Suprapubic skin (tissue), 4 donors: ENCODE measurements around the gene ANKRD39. TPM values are rescaled to one million over a fixed set of nuclear protein-coding genes. Genes with fewer than 3 reads are reported as not detected.

Experiments
- DNase-seq, 2 donors: peaks; one replicate each; pipeline ENCODE4 v3.0.0-alpha.2; 2019; ENCODE audit warnings: low spot score in 2 of 2
- H3K27ac ChIP-seq: fragments of 200-600 bp; sonication (generic); one replicate; pipeline ENCODE4 v1.5.1; 2019
- H3K27me3 ChIP-seq: fragments of 200-600 bp; sonication (generic); one replicate; pipeline ENCODE4 v1.5.1; 2019
- H3K36me3 ChIP-seq: fragments of 200-600 bp; sonication (generic); one replicate; pipeline ENCODE4 v1.5.1; 2019
- H3K4me1 ChIP-seq: fragments of 200-600 bp; sonication (generic); one replicate; pipeline ENCODE4 v1.5.1; 2019
- H3K4me3 ChIP-seq: fragments of 200-600 bp; sonication (generic); one replicate; pipeline ENCODE4 v1.5.1; 2019; ENCODE audit warnings: mild to moderate bottlenecking
- H3K9me3 ChIP-seq: fragments of 200-600 bp; sonication (generic); one replicate; pipeline ENCODE4 v1.5.1; 2019
- EP300 ChIP-seq: sonication (generic); formaldehyde crosslinking; IDR thresholded peaks from one replicate; pipeline ENCODE4 v1.6.1; 2017; ENCODE audit warnings: antibody characterized with exemption
- POLR2A ChIP-seq, 2 donors: fragments of 450-650 bp; IDR thresholded peaks; one replicate each; pipeline ENCODE4 v1.6.1; 2017; ENCODE audit warnings: antibody characterized with exemption in 2 of 2, mild to moderate bottlenecking in 2 of 2, moderate library complexity in 2 of 2
- POLR2AphosphoS5 ChIP-seq, 3 donors: sonication (generic); formaldehyde crosslinking; IDR thresholded peaks; one replicate each; pipeline ENCODE4 v1.6.1; 2017; ENCODE audit warnings: antibody characterized with exemption in 3 of 3
- WGBS: methylation state at CpG from one replicate; pipeline ENCODE4 v1.1.5; 2018; 5-methylcytosine and 5-hydroxymethylcytosine counted together
- total RNA-seq, 4 donors: library from RNA; depleted of rRNA; stranded (reverse); fragments of >200 nt; gene quantifications; one replicate each; pipeline ENCODE4 v1.1.0, GENCODE V29; 2016
- TF ChIP-seq, protein P1 (sequence below), 2 donors: fragments of 200-600 bp in 1 of 2; fragments of 450-650 bp in 1 of 2; sonication (generic) in 1 of 2; IDR thresholded peaks; one replicate each; pipeline ENCODE4 v1.5.1; 2016 to 2019; ENCODE audit warnings: antibody characterized with exemption in 2 of 2, mild to moderate bottlenecking in 1 of 2, moderate library complexity in 1 of 2

The ANKRD39 gene
- total RNA-seq, 4 donors from 2014 or later = 16.1 to 22.1 (median 20.6) TPM

DNA sequence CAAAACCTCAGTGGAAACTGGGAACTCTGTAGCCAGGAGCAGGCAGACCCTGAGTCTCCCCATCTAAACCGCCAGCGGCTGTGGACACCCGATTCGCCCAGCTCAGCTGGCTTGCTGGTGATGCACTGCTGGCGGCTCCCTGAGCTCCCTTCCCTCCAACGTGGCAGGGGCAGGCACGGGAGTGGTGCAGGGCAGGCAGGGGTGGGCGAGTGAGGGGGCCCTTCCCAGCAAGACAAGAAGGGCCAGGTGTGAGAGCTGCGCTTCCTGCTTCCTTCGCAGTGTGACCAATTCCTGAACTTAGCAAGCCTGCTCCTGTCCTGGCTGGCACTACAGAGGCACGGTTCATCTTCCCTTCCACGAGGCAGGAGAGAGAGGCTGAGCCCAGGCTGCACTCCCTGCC lies 24.4 kb upstream of the ANKRD39 start:
- Histone ChIP-seq H3K4me3 (no peak overlapping the region), H3K27me3 (no peaks in the 10 kb centered on the region), H3K27ac (peak overlapping the region; percentile 46), H3K36me3 (no peaks in the 10 kb centered on the region), H3K9me3 (no peaks in the 10 kb centered on the region), H3K4me1 (peaks cover 62% of the 10 kb centered on the region)
- TF ChIP-seq EP300 (no peak), POLR2AphosphoS5 (IDR thresholded peaks at IDR 0.05) (no peak), POLR2A (IDR thresholded peaks at IDR 0.05) (no peak)
- TF ChIP-seq, protein P1, sequence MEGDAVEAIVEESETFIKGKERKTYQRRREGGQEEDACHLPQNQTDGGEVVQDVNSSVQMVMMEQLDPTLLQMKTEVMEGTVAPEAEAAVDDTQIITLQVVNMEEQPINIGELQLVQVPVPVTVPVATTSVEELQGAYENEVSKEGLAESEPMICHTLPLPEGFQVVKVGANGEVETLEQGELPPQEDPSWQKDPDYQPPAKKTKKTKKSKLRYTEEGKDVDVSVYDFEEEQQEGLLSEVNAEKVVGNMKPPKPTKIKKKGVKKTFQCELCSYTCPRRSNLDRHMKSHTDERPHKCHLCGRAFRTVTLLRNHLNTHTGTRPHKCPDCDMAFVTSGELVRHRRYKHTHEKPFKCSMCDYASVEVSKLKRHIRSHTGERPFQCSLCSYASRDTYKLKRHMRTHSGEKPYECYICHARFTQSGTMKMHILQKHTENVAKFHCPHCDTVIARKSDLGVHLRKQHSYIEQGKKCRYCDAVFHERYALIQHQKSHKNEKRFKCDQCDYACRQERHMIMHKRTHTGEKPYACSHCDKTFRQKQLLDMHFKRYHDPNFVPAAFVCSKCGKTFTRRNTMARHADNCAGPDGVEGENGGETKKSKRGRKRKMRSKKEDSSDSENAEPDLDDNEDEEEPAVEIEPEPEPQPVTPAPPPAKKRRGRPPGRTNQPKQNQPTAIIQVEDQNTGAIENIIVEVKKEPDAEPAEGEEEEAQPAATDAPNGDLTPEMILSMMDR (IDR thresholded peaks at IDR 0.05) = no peak
- 49% methylated on average over 12 of the region's 12 CpGs for WGBS
- DNase-seq = no peak

DNA sequence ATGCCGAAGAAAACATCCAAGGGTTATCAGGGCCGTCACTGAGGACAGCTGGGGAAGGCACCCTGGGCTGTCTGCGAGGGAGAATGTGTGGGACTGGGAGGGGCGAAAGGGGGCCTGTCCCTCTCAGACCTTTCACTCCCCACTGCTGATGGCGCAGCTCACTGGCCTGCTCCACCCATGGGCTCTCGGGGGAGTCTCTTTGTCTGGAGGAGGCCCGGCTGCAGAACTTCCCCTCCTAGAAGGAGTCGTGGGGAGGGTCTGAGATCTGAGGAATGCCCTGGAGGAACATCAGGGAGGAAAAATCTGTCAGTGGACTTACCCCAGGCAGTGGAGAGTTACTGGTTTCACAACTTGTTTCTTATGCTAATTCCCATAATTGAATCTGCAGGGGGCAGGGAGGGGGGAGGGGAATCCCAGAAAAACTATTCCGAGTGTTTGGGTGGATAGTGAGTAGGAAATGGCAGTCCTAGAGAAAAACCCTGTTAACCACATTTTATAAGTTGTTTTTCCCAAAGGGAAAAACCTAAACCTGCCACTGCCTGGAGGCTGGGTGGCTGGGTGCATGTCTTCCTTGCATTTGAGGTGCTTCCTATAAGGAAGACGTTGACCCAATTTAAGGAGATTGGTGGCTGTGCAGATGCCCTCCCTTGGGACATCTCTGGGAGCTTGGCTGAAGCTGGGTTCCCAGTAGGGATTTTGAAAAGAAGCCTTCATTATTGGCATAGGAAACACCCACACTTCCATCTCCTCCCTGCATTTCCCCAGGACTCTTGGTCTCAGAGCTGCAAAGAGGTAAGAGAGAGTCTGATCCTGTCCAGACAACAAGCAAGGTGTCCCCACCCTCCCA lies 23.8 kb upstream of the ANKRD39 start:
- peak overlapping the region; percentile 46 for H3K27ac ChIP-seq
- no peaks in the 10 kb centered on the region for H3K27me3 ChIP-seq
- peaks cover 56% of the 10 kb centered on the region for H3K4me1 ChIP-seq
- H3K4me3 ChIP-seq = no peak overlapping the region
- no peaks in the 10 kb centered on the region for H3K9me3 ChIP-seq
- no peaks in the 10 kb centered on the region for H3K36me3 ChIP-seq
- WGBS = 64% methylated on average over 10 of the region's 10 CpGs
- no peak for DNase-seq
- TF ChIP-seq POLR2A (IDR thresholded peaks at IDR 0.05) = no peak
- TF ChIP-seq, protein P1 (IDR thresholded peaks at IDR 0.05) = no peak
- no peak for TF ChIP-seq POLR2AphosphoS5 (IDR thresholded peaks at IDR 0.05)
- TF ChIP-seq EP300 = no peak

DNA sequence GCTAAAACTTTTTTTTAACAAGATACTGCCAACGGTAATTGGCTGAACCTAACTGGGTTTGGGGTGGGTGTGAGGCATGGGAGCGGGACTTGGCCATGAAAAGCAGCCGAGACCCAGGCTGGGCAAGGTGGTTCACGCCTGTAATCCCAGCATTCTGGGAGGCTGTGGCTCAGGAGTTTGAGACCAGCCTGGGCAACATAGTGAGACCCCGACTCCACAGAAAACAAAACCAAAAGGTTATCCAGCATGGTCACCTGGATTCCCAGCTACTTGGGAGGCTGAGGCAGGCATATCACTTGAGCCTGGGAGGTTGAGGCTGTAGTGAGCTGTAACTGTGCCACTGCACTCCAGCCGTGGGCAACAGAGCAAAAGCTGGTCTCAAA lies 23.1 kb upstream of the ANKRD39 start:
- Histone ChIP-seq H3K36me3 (no peaks in the 10 kb centered on the region), H3K4me1 (peaks cover 51% of the 10 kb centered on the region), H3K27ac (no peak overlapping the region), H3K9me3 (no peaks in the 10 kb centered on the region), H3K4me3 (no peak overlapping the region), H3K27me3 (no peaks in the 10 kb centered on the region)
- no peak for DNase-seq
- TF ChIP-seq EP300 (no peak), POLR2A (IDR thresholded peaks at IDR 0.05) (no peak), POLR2AphosphoS5 (IDR thresholded peaks at IDR 0.05) (no peak)
- TF ChIP-seq, protein P1 (IDR thresholded peaks at IDR 0.05) = no peak
- 90% methylated on average over 6 of the region's 6 CpGs for WGBS

DNA sequence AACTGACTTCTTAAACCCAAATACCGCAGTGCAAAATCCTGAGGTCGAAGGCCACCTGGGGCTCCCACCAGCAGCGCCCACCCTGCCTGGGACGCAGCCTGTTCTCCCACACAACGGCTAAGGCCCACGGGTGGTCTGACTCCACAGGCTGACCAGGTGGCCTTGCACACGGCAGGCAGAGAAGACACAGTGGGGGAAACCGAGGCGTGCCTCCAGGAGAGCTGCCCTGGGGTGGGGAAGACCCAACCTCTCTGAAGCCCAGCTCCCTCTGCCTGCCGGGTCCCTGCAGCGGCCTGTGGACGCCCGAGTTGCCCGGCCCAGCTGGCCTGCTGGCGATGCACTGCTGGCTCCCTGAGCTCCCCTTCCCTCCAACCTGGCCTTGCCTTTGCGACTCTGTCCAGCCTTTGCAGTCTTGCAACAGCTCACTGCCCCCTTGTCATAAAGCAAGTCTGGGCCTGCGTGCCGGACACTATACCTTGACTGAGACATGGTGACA lies 21.8 kb upstream of the ANKRD39 start:
- Histone ChIP-seq H3K9me3 (no peaks in the 10 kb centered on the region), H3K4me1 (peaks cover 55% of the 10 kb centered on the region), H3K27me3 (no peaks in the 10 kb centered on the region), H3K27ac (no peak overlapping the region), H3K4me3 (no peak overlapping the region), H3K36me3 (no peaks in the 10 kb centered on the region)
- WGBS = 100% methylated on average over 4 of the region's 18 CpGs
- TF ChIP-seq POLR2AphosphoS5 (IDR thresholded peaks at IDR 0.05) (no peak), EP300 (no peak), POLR2A (IDR thresholded peaks at IDR 0.05) (no peak)
- TF ChIP-seq, protein P1 (IDR thresholded peaks at IDR 0.05) = no peak
- no peak for DNase-seq

DNA sequence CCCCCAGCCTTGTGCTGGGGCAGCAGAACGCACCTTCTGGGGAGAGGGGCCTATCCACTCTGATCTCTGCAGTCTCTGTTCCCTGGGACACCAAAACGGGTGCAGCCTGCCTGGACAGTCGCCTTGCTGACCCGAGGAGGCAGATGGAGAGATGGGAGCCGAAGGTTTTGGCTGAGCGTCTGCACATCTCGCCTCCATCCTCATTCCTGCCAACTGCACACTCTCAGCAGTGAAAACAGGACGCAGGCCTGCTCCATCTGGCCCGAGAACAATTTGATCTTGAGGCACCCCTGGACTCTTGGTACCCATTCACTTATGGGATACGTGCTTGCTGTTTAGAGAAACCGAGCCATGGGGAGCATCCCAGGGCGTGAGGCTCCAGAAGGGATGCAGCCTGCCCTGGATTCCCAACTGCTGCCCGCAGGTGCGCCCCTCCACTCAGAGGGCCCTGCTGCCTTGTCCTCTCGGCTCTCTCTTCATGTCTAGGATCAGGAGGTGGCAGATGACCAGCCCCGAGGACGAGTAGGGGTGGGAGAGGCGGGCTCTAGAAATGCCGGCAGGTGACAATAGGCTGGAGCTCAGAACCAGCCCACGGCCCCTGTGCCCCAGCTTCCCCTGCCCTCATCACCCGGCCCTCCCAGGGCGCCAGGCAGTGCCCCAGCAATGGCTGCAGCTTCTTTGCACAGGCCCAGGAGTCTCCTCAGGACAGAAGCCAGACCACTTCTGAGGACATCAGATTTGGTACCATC lies 21.2 kb upstream of the ANKRD39 start:
- Histone ChIP-seq H3K4me3 (no peak overlapping the region), H3K36me3 (no peaks in the 10 kb centered on the region), H3K4me1 (peaks cover 55% of the 10 kb centered on the region), H3K27me3 (no peaks in the 10 kb centered on the region), H3K9me3 (no peaks in the 10 kb centered on the region), H3K27ac (no peak overlapping the region)
- 93% methylated on average over 10 of the region's 22 CpGs for WGBS
- DNase-seq = no peak
- TF ChIP-seq EP300 (no peak), POLR2AphosphoS5 (IDR thresholded peaks at IDR 0.05) (no peak), POLR2A (IDR thresholded peaks at IDR 0.05) (no peak)
- TF ChIP-seq, protein P1 (IDR thresholded peaks at IDR 0.05) = no peak
